Panc1 (cell line): Measurements from ENCODE around the gene TRAPPC8.

Source experiments
- CTCF ChIP-seq: fragments of 450-650 bp; IDR thresholded peaks from 2 replicates; pipeline ENCODE4 v1.5.1; 2017; ENCODE audit warnings: mild to moderate bottlenecking
- REST ChIP-seq, 2 experiments: IDR thresholded peaks; 2 replicates each; pipeline ENCODE4 v1.6.1; 2011 to 2012; ENCODE audit warnings: low read depth in 2 of 2, control low read depth in 1 of 2, low read length in 1 of 2, mild to moderate bottlenecking in 1 of 2, moderate library complexity in 1 of 2; ENCODE audit not compliant: insufficient read depth in 1 of 2

- TF ChIP-seq CTCF (no peak), REST (IDR thresholded peaks at IDR 0.05; ENCODE audit: insufficient read depth in 1 of 2, low read depth in 2 of 2, low read length in 1 of 2) (no peak)
Observed at GRCh38 chr18:31850844-31851243, 92.1 kb downstream of the TRAPPC8 start.
